GM12801 (cell line): Measurements from ENCODE around the gene TNS3.

Experiments used
- CTCF ChIP-seq: IDR thresholded peaks from one replicate; pipeline ENCODE4 v1.5.1; 2011; ENCODE audit warnings: control low read depth; ENCODE audit not compliant: insufficient read length; ENCODE audit errors: extremely low read depth

TNS3 gene

GRCh38 chr7:47377741-47378140 lies 204.2 kb downstream of the TNS3 start:
- TF ChIP-seq CTCF, result no peak

GRCh38 chr7:47376991-47377616 lies 204.8 kb downstream of the TNS3 start:
- no peak for TF ChIP-seq CTCF

GRCh38 chr7:47375121-47375938 lies 206.6 kb downstream of the TNS3 start:
- no peak for TF ChIP-seq CTCF

GRCh38 chr7:47374538-47374937 lies 207.4 kb downstream of the TNS3 start:
- TF ChIP-seq CTCF, result no peak

- TF ChIP-seq CTCF, result no peak
Measured at GRCh38 chr7:47373871-47374451, 207.9 kb downstream of the TNS3 start.

- no peak for TF ChIP-seq CTCF
Measured at GRCh38 chr7:47371733-47372368, 210.1 kb downstream of the TNS3 start.

- TF ChIP-seq CTCF, result no peak
Measured at GRCh38 chr7:47371317-47371716, 210.6 kb downstream of the TNS3 start.
